Loucy (cell line): ENCODE results near the gene FPR2.

Experiments used
- H2AFZ ChIP-seq: fragments of 200-600 bp; sonication (generic); 2 replicates; pipeline ENCODE4 v1.6.0; 2016; ENCODE audit warnings: antibody characterized with exemption, mild to moderate bottlenecking, low read length, moderate library complexity
- H3F3A ChIP-seq: fragments of 200-600 bp; 2 replicates; pipeline ENCODE4 v1.6.0; 2016; ENCODE audit warnings: antibody characterized with exemption, low read depth, mild to moderate bottlenecking
- H3K27me3 ChIP-seq: fragments of 200-600 bp; sonication (generic); 2 replicates; pipeline ENCODE4 v1.6.1; 2014; ENCODE audit warnings: low read length, mild to moderate bottlenecking; ENCODE audit not compliant: insufficient read depth, poor library complexity, severe bottlenecking
- H3K36me3 ChIP-seq: fragments of 200-600 bp; sonication (generic); 2 replicates; pipeline ENCODE4 v1.6.1; 2016; ENCODE audit warnings: low read length; ENCODE audit not compliant: insufficient read depth
- H3K4me1 ChIP-seq: fragments of 200-600 bp; sonication (generic); 2 replicates; pipeline ENCODE4 v1.5.1; 2014; ENCODE audit warnings: low read length, mild to moderate bottlenecking; ENCODE audit not compliant: insufficient read depth, poor library complexity, severe bottlenecking
- H3K4me2 ChIP-seq: fragments of 200-600 bp; sonication (generic); 2 replicates; pipeline ENCODE4 v1.6.0; 2014; ENCODE audit warnings: antibody characterized with exemption, low read length, low read depth, mild to moderate bottlenecking; ENCODE audit not compliant: poor library complexity, severe bottlenecking
- H3K4me3 ChIP-seq: fragments of 200-600 bp; sonication (generic); 2 replicates; pipeline ENCODE4 v1.5.1; 2014; ENCODE audit warnings: low read length, mild to moderate bottlenecking, mixed read lengths; ENCODE audit not compliant: poor library complexity, severe bottlenecking
- H3K79me2 ChIP-seq: fragments of 200-600 bp; sonication (generic); 2 replicates; pipeline ENCODE4 v1.6.1; 2014; ENCODE audit warnings: low read length; ENCODE audit not compliant: insufficient read depth
- H3K9ac ChIP-seq: fragments of 200-600 bp; sonication (generic); 2 replicates; pipeline ENCODE4 v1.6.0; 2014; ENCODE audit warnings: mild to moderate bottlenecking, low read depth, low read length, moderate library complexity; ENCODE audit not compliant: poor library complexity, severe bottlenecking
- H3K9me2 ChIP-seq: fragments of 200-600 bp; sonication (generic); replicated peaks from 2 replicates; pipeline ENCODE4 v1.6.1; 2016; ENCODE audit warnings: low read depth, low read length, mixed read lengths
- H3K9me3 ChIP-seq: fragments of 200-600 bp; sonication (generic); 2 replicates; pipeline ENCODE4 v1.6.1; 2014; ENCODE audit warnings: mild to moderate bottlenecking, antibody characterized with exemption, low read length, low read depth; ENCODE audit not compliant: insufficient read depth
- H4K20me1 ChIP-seq: fragments of 200-600 bp; sonication (generic); 2 replicates; pipeline ENCODE4 v1.6.0; 2014; ENCODE audit warnings: antibody characterized with exemption, low read length, mild to moderate bottlenecking; ENCODE audit not compliant: insufficient read depth, poor library complexity, severe bottlenecking
- EZH2phosphoT487 ChIP-seq: fragments of 200-600 bp; IDR thresholded peaks from 2 replicates; pipeline ENCODE4 v1.6.1; 2018; ENCODE audit warnings: antibody characterized with exemption, mild to moderate bottlenecking, moderate library complexity, borderline replicate concordance
- TF ChIP-seq, protein P1 (sequence below): fragments of 200-600 bp; sonication (generic); conservative IDR thresholded peaks from 2 replicates; pipeline ENCODE4 v1.5.1; 2014; ENCODE audit warnings: mild to moderate bottlenecking, antibody characterized with exemption, low read length

FPR2 gene, protein sequence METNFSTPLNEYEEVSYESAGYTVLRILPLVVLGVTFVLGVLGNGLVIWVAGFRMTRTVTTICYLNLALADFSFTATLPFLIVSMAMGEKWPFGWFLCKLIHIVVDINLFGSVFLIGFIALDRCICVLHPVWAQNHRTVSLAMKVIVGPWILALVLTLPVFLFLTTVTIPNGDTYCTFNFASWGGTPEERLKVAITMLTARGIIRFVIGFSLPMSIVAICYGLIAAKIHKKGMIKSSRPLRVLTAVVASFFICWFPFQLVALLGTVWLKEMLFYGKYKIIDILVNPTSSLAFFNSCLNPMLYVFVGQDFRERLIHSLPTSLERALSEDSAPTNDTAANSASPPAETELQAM

GRCh38 chr19:51760697-51761356 lies at the start of gene FPR2:
Gene FPR2, plus strand, starts transcription at chr19:51761180. Its CDS starts 7,479 bp downstream, at chr19:51768659.
- no peak within 1 kb of the TSS for H3K9ac ChIP-seq
- H3K4me1 ChIP-seq, result no peaks in the 10 kb centered on the region
- no peaks in the 10 kb centered on the region for H3K27me3 ChIP-seq
- H3K4me2 ChIP-seq, result no peak within 1 kb of the TSS
- no peak for TF ChIP-seq EZH2phosphoT487
- TF ChIP-seq, protein P1, sequence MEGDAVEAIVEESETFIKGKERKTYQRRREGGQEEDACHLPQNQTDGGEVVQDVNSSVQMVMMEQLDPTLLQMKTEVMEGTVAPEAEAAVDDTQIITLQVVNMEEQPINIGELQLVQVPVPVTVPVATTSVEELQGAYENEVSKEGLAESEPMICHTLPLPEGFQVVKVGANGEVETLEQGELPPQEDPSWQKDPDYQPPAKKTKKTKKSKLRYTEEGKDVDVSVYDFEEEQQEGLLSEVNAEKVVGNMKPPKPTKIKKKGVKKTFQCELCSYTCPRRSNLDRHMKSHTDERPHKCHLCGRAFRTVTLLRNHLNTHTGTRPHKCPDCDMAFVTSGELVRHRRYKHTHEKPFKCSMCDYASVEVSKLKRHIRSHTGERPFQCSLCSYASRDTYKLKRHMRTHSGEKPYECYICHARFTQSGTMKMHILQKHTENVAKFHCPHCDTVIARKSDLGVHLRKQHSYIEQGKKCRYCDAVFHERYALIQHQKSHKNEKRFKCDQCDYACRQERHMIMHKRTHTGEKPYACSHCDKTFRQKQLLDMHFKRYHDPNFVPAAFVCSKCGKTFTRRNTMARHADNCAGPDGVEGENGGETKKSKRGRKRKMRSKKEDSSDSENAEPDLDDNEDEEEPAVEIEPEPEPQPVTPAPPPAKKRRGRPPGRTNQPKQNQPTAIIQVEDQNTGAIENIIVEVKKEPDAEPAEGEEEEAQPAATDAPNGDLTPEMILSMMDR, result no peak
- no peaks in the 10 kb centered on the region for H4K20me1 ChIP-seq
- no peaks in the 10 kb centered on the region for H3K9me2 ChIP-seq
- H3F3A ChIP-seq, result no peaks in the 10 kb centered on the region
- H3K79me2 ChIP-seq, result no peaks in the 10 kb centered on the region
- no peaks in the 10 kb centered on the region for H3K36me3 ChIP-seq
- H3K9me3 ChIP-seq, result no peaks in the 10 kb centered on the region
- H2AFZ ChIP-seq, result no peak within 1 kb of the TSS
- no peak within 1 kb of the TSS for H3K4me3 ChIP-seq

DNA sequence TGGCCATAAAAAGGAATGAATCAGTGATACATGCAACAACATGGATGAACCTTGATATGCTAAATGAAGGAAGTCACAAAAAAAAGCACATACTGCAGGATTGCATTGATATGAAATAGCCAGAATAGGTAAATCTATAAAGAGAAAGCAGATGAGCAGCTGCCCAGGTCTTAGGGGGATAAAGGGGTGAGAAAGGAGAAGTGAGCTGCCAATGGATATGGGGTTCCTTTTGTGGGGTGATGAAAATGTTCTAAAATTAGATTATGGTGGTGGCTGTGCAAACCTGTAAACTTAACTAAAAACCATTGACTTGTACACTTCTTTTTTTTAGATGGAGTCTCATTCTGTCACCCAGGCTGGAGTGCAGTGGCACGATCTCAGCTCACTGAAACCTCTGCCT lies 49.3 kb upstream of the FPR2 start:
- Histone ChIP-seq H3K9me3 (no peaks in the 10 kb centered on the region), H2AFZ (no peak overlapping the region), H3K9ac (no peak overlapping the region), H3K79me2 (no peaks in the 10 kb centered on the region), H3K4me2 (no peak overlapping the region), H4K20me1 (no peaks in the 10 kb centered on the region), H3K9me2 (no peaks in the 10 kb centered on the region), H3F3A (no peaks in the 10 kb centered on the region), H3K4me1 (no peaks in the 10 kb centered on the region), H3K36me3 (no peaks in the 10 kb centered on the region), H3K27me3 (no peaks in the 10 kb centered on the region), H3K4me3 (no peak overlapping the region)
- TF ChIP-seq EZH2phosphoT487, result no peak
- TF ChIP-seq, protein P1, result no peak

DNA sequence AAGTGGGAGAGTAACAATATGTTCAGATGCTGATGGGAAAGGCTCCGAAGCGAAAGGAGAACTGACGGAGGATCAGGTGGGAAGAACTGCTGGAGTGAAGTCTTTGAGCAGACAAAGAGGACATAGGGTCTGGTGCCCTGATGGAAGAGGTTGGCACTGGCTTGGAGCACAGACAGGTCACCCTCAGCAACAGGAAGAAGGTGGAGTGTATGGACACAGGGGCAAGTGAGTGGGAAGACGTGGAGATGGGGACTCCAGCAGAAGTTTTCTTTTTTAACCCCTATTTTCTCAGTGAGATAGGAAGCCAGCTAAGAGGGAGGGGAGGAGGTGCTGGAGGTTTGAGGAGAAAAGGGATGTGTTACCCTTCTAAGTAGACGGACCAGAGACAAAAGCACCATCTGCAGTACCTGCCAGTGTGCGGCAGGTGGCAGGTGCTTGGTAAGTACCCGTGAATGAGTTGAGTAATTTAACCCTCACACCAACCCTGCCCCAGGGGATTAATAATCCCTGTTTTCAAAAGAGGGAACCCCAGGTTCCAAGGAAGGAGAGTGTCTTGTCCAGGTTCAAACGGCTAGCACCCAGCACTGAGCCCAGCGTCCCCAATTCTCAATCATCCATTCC lies 48.4 kb upstream of the FPR2 start:
- Histone ChIP-seq H4K20me1 (no peaks in the 10 kb centered on the region), H3K9me2 (no peaks in the 10 kb centered on the region), H3K9ac (no peak overlapping the region), H3K4me3 (no peak overlapping the region), H3K4me2 (no peak overlapping the region), H3K4me1 (no peaks in the 10 kb centered on the region), H3F3A (no peaks in the 10 kb centered on the region), H3K9me3 (no peaks in the 10 kb centered on the region), H3K79me2 (no peaks in the 10 kb centered on the region), H2AFZ (no peak overlapping the region), H3K36me3 (no peaks in the 10 kb centered on the region), H3K27me3 (no peaks in the 10 kb centered on the region)
- no peak for TF ChIP-seq EZH2phosphoT487
- TF ChIP-seq, protein P1, result peak; percentile 65
